A375 (cell line): ENCODE results near the gene HARS1. TPM values are rescaled to one million over a fixed set of nuclear protein-coding genes. Genes with fewer than 3 reads are reported as not detected.
A peak's percentile ranks its signal among the peaks of the same experiment; 100 is the strongest.

ENCODE experiments used
- small RNA-seq: library from RNA; depleted of rRNA; stranded (forward); fragments of <200 nt; gene quantifications from one replicate; pipeline ENCODE3, GENCODE V24; 2014
- total RNA-seq: library from RNA; depleted of rRNA; stranded (reverse); fragments of >200 nt; shearing (Covaris generic); gene quantifications from 2 replicates; pipeline ENCODE4 v1.2.3, GENCODE V29; 2014; rRNA removed

The HARS1 gene
- 181 and 182 TPM in 2 replicates for total RNA-seq

GRCh38 chr5:140690941-140691924 is at the start of gene HARS1, which contains the start of gene HARS2:
HARS1 (minus strand) TSS chr5:140691370; CDS start chr5:140691304, 66 bp downstream.
HARS2 (plus strand) TSS chr5:140691455; CDS start chr5:140691649, 194 bp downstream.

GRCh38 chr5:140700177-140701144 is 9.3 kb upstream of the HARS1 start, which contains the start of gene ZMAT2:
ZMAT2 (plus strand) TSS chr5:140700447; CDS start chr5:140700461, 14 bp downstream.

GRCh38 chr5:140673187-140673976 is 17.8 kb downstream of the HARS1 start, which contains the start of gene DND1:
DND1 (minus strand) TSS chr5:140673576; CDS start chr5:140673542, 34 bp downstream.

GRCh38 chr5:140664359-140665119 is 26.6 kb downstream of the HARS1 start, which contains the start of gene WDR55:
WDR55 (plus strand) TSS chr5:140664904; CDS start chr5:140664913, 9 bp downstream.

GRCh38 chr5:140639148-140639981 is 51.8 kb downstream of the HARS1 start, which contains the start of gene TMCO6:
TMCO6 (plus strand) TSS chr5:140639451; CDS start chr5:140639528, 77 bp downstream.

GRCh38 chr5:140633021-140633471 is 58.1 kb downstream of the HARS1 start, which contains the start of gene CD14:
CD14 (minus strand) TSS chr5:140633175; CDS start chr5:140633071, 104 bp downstream.

Small RNA genes lying within 50 kb of the gene (small RNA-seq; reads per million reads assigned to genes)
- gene VTRNA1-1 (13.1 reads per million, percentile 90 among the genes with 10 or more reads in this experiment), gene VTRNA1-2 (2.8 reads per million, percentile 79 among the genes with 10 or more reads in this experiment), gene VTRNA1-3 (0.75 reads per million, percentile 44 among the genes with 10 or more reads in this experiment)

Other genes with a start within 250 kb of the HARS1 start
- gene EIF4EBP3, start 143.7 kb downstream of the HARS1 start, total RNA-seq = 1.2 and 1.5 TPM in 2 replicates
- 75.4 and 81.9 TPM in 2 replicates for gene SRA1, start 133.9 kb downstream of the HARS1 start, total RNA-seq
- gene APBB3, start 126.8 kb downstream of the HARS1 start, total RNA-seq = 21.5 and 23.7 TPM in 2 replicates
- gene SLC35A4, start 126.5 kb downstream of the HARS1 start, total RNA-seq = 19.0 and 19.4 TPM in 2 replicates
- gene CD14, start 58.2 kb downstream of the HARS1 start, total RNA-seq = 0.30 and 0.66 TPM in 2 replicates
- gene TMCO6, start 51.9 kb downstream of the HARS1 start, total RNA-seq = 22.0 and 35.5 TPM in 2 replicates
- 98.0 and 106 TPM in 2 replicates for gene NDUFA2, start 43.7 kb downstream of the HARS1 start, total RNA-seq
- 156 and 166 TPM in 2 replicates for gene IK, start 43.5 kb downstream of the HARS1 start, total RNA-seq
- gene WDR55, start 26.5 kb downstream of the HARS1 start, total RNA-seq = 24.7 and 29.2 TPM in 2 replicates
- gene DND1, start 17.8 kb downstream of the HARS1 start, total RNA-seq = 1.2 and 2.6 TPM in 2 replicates
- 36.4 and 42.9 TPM in 2 replicates for gene HARS2, start 85 bp upstream of the HARS1 start, total RNA-seq
- gene ZMAT2, start 9.1 kb upstream of the HARS1 start, total RNA-seq = 54.2 and 64.0 TPM in 2 replicates
- 2.1 and 2.5 TPM in 2 replicates for gene PCDHA1, start 94.8 kb upstream of the HARS1 start, total RNA-seq
- gene PCDHA2, start 103.5 kb upstream of the HARS1 start, total RNA-seq = 0.96 and 1.3 TPM in 2 replicates
- gene PCDHA3, start 109.7 kb upstream of the HARS1 start, total RNA-seq = 1.6 and 2.5 TPM in 2 replicates
- 2.4 and 3.2 TPM in 2 replicates for gene PCDHA4, start 115.7 kb upstream of the HARS1 start, total RNA-seq
- gene PCDHA5, start 130.2 kb upstream of the HARS1 start, total RNA-seq = 2.5 and 3.0 TPM in 2 replicates
- 11.5 TPM in 2 replicates for gene PCDHA6, start 136.6 kb upstream of the HARS1 start, total RNA-seq
- gene PCDHA7, start 142.9 kb upstream of the HARS1 start, total RNA-seq = 3.0 and 4.4 TPM in 2 replicates
- 0.37 and 0.53 TPM in 2 replicates for gene PCDHA8, start 149.8 kb upstream of the HARS1 start, total RNA-seq
- gene PCDHA9, start 157.0 kb upstream of the HARS1 start, total RNA-seq = 1.8 and 2.2 TPM in 2 replicates
- 1.5 and 1.8 TPM in 2 replicates for gene PCDHA10, start 164.5 kb upstream of the HARS1 start, total RNA-seq
- 1.9 and 4.9 TPM in 2 replicates for gene PCDHA11, start 177.6 kb upstream of the HARS1 start, total RNA-seq
- 2.8 and 3.7 TPM in 2 replicates for gene PCDHA12, start 183.9 kb upstream of the HARS1 start, total RNA-seq
- 1.3 and 1.4 TPM in 2 replicates for gene PCDHA13, start 190.8 kb upstream of the HARS1 start, total RNA-seq
- 1.5 and 2.3 TPM in 2 replicates for gene PCDHAC1, start 234.9 kb upstream of the HARS1 start, total RNA-seq